H1 (cell line): ENCODE measurements around the gene ACTR3C. TPM values are rescaled to one million over a fixed set of nuclear protein-coding genes. Genes with fewer than 3 reads are reported as not detected.

Experiments used
- BRCA1 ChIP-seq: IDR thresholded peaks from 2 replicates; pipeline ENCODE4 v1.6.1; 2012; ENCODE audit warnings: low read depth, low read length, improper control_type of control experiment
- CTBP2 ChIP-seq: IDR thresholded peaks from 2 replicates; pipeline ENCODE4 v1.7.0; 2011; ENCODE audit warnings: borderline replicate concordance, mild to moderate bottlenecking, moderate library complexity, mixed read lengths, low read length; ENCODE audit not compliant: insufficient read depth, insufficient read length
- E2F6 ChIP-seq: IDR thresholded peaks from 2 replicates; pipeline ENCODE4 v1.6.1; 2012; ENCODE audit warnings: inconsistent platforms
- EGR1 ChIP-seq: IDR thresholded peaks from 2 replicates; pipeline ENCODE4 v1.6.1; 2011; ENCODE audit warnings: low read depth, low read length, borderline replicate concordance
- FOSL1 ChIP-seq: IDR thresholded peaks from 2 replicates; pipeline ENCODE4 v1.6.1; 2011; ENCODE audit warnings: mild to moderate bottlenecking, low read depth, low read length, moderate library complexity; ENCODE audit not compliant: insufficient read depth
- HDAC2 ChIP-seq, 2 experiments: fragments of 300-600 bp in 1 of 2; sonication (generic) in 1 of 2; IDR thresholded peaks; 2 replicates each; pipeline ENCODE4 v1.6.1; 2011 to 2012; ENCODE audit warnings: low read depth in 2 of 2, low read length in 2 of 2, mild to moderate bottlenecking in 2 of 2, moderate library complexity in 2 of 2, borderline replicate concordance in 1 of 2, inconsistent platforms in 1 of 2
- JUN ChIP-seq: IDR thresholded peaks from 2 replicates; pipeline ENCODE4 v1.6.1; 2011; ENCODE audit warnings: low read depth, mild to moderate bottlenecking, improper control_type of control experiment, low read length
- MAFK ChIP-seq: IDR thresholded peaks from 2 replicates; pipeline ENCODE4 v1.6.1; 2012; ENCODE audit warnings: low read depth, mild to moderate bottlenecking, improper control_type of control experiment, low read length
- PHF8 ChIP-seq: fragments of 200-600 bp; sonication (generic); conservative IDR thresholded peaks from 2 replicates; pipeline ENCODE4 v1.7.1; 2012; ENCODE audit warnings: low read depth, mild to moderate bottlenecking, inconsistent platforms, low read length, moderate library complexity
- RAD21 ChIP-seq, 2 experiments: IDR thresholded peaks in 1 of 2; conservative IDR thresholded peaks in 1 of 2; 2 replicates each; pipeline ENCODE4 v1.6.1; 2011; ENCODE audit warnings: low read depth in 2 of 2, low read length in 2 of 2, improper control_type of control experiment in 1 of 2, inconsistent platforms in 1 of 2, mild to moderate bottlenecking in 1 of 2, moderate library complexity in 1 of 2
- RFX5 ChIP-seq: IDR thresholded peaks from 2 replicates; pipeline ENCODE4 v1.6.1; 2011; ENCODE audit warnings: low read depth, low read length, improper control_type of control experiment, borderline replicate concordance
- SIN3A ChIP-seq, 2 experiments: IDR thresholded peaks in 1 of 2; conservative IDR thresholded peaks in 1 of 2; 2 replicates each; pipeline ENCODE4 v1.6.1; 2011 to 2012; ENCODE audit warnings: low read length in 2 of 2, improper control_type of control experiment in 1 of 2, low read depth in 1 of 2, mild to moderate bottlenecking in 1 of 2
- SP4 ChIP-seq: IDR thresholded peaks from 2 replicates; pipeline ENCODE4 v1.6.1; 2012; ENCODE audit warnings: low read length, inconsistent platforms
- polyA plus RNA-seq, 7 experiments: library from polyadenylated mRNA; depleted of rRNA in 3 of 7; stranded (reverse) in 5 of 7; unstranded in 2 of 7; fragments of >200 nt in 5 of 7; fragments of 200-250 nt in 2 of 7; gene quantifications; 1 replicate in 5 of 7; 2 replicates in 1 of 7; 4 replicates in 1 of 7; pipeline versions ENCODE4 v1.2.1 to v1.2.3, GENCODE V29; 2011 to 2013; ENCODE audit warnings: missing spikeins in 2 of 7, mixed read lengths in 2 of 7
- total RNA-seq: library from RNA; stranded (reverse); fragmentation: NEBNext Ultra II Directional; extraction: Animal tissue kit (Norgen Biotek cat#: 25700); gene quantifications from 2 replicates; pipeline ENCODE4 v1.2.1, GENCODE V29; 2021

The ACTR3C gene
- total and polyA plus RNA-seq, 2 of the 8 experiments (the other 6 are each of a cell fraction or from before 2014, with no cell fraction given) = 1.5 TPM; not detected in 1

- peak; percentile 1; the same call in 1 of the 2 replicates for TF ChIP-seq PHF8
- no peak for TF ChIP-seq JUN
- TF ChIP-seq BRCA1 = no peak
- TF ChIP-seq RAD21 (IDR thresholded peaks at IDR 0.05 in 1 of 2, conservative IDR thresholded peaks at IDR 0.05 in 1 of 2; ENCODE audit: low read depth in 2 of 2, low read length in 2 of 2) = peak in 1 of 2 experiments; percentile 25; a peak in 1 of 4 replicates
- peak; percentile 35; the same call in 1 of the 2 replicates for TF ChIP-seq SP4
- TF ChIP-seq MAFK = no peak
- TF ChIP-seq EGR1 = no peak; the same call in 1 of the 2 replicates
- no peak for TF ChIP-seq FOSL1
- TF ChIP-seq CTBP2 = peak; percentile 21
- TF ChIP-seq SIN3A (conservative IDR thresholded peaks at IDR 0.05 in 1 of 2, IDR thresholded peaks at IDR 0.05 in 1 of 2; ENCODE audit: low read depth in 1 of 2, low read length in 2 of 2) = peak; percentile 87 to 95
- no peak for TF ChIP-seq E2F6
- 0 out of 4 replicates have a peak, but pooled peaks of 1 of the 2 experiments have one; percentile 55 for TF ChIP-seq HDAC2 (IDR thresholded peaks at IDR 0.05; ENCODE audit: borderline replicate concordance in 1 of 2, low read depth in 2 of 2, low read length in 2 of 2)
- TF ChIP-seq RFX5 = no peak
Observed at GRCh38 chr7:150368884-150369747, 45.8 kb upstream of the ACTR3C start (continued).
